Breast epithelium (tissue), 4 donors: ENCODE data around the gene CDH3. TPM values are rescaled to one million over a fixed set of nuclear protein-coding genes. Genes with fewer than 3 reads are reported as not detected.

Experiments
- DNase-seq, 2 donors: peaks; one replicate each; pipeline ENCODE4 v3.0.0-alpha.2; 2019; ENCODE audit warnings: low spot score in 2 of 2
- H3K27ac ChIP-seq, 2 donors: fragments of 200-600 bp; sonication (generic) in 1 of 2; one replicate each; pipeline ENCODE4 v1.5.1; 2016 to 2019; ENCODE audit warnings: mild to moderate bottlenecking in 1 of 2
- H3K27me3 ChIP-seq, 2 donors: fragments of 200-600 bp; sonication (generic) in 1 of 2; one replicate each; pipeline versions ENCODE4 v1.5.1 to v1.6.0; 2017 to 2019; ENCODE audit warnings: control low read depth in 1 of 2, mild to moderate bottlenecking in 1 of 2
- H3K36me3 ChIP-seq: fragments of 200-600 bp; one replicate; pipeline ENCODE4 v1.5.1; 2019
- H3K4me1 ChIP-seq, 2 donors: fragments of 200-600 bp; sonication (generic); one replicate each; pipeline ENCODE4 v1.5.1; 2016 to 2019; ENCODE audit warnings: control low read depth in 1 of 2
- H3K4me3 ChIP-seq, 3 donors: fragments of 200-600 bp; sonication (generic); 1 replicate in 2 of 3; 2 replicates in 1 of 3; pipeline ENCODE4 v1.5.1; 2016 to 2019; ENCODE audit warnings: mild to moderate bottlenecking in 3 of 3, moderate library complexity in 2 of 3
- H3K9me3 ChIP-seq, 2 donors: fragments of 200-600 bp; sonication (generic) in 1 of 2; one replicate each; pipeline ENCODE4 v1.5.1; 2016 to 2019; ENCODE audit warnings: control low read depth in 1 of 2
- POLR2A ChIP-seq: fragments of 450-650 bp; IDR thresholded peaks from one replicate; pipeline ENCODE4 v1.6.1; 2016; ENCODE audit warnings: antibody characterized with exemption, mild to moderate bottlenecking, moderate library complexity
- POLR2AphosphoS5 ChIP-seq, 3 donors: sonication (generic); formaldehyde crosslinking; IDR thresholded peaks; one replicate each; pipeline ENCODE4 v1.6.1; 2017; ENCODE audit warnings: antibody characterized with exemption in 3 of 3
- intact Hi-C: fragments of 100-400 bp; cut with DNase I; formaldehyde crosslinking; loops from one replicate; pipeline ENCODE4 v1.15.1; 2023; ENCODE audit warnings: low total_unique reads
- total RNA-seq, 3 donors: library from RNA; depleted of rRNA; stranded (reverse); fragments of >200 nt; gene quantifications; one replicate each; pipeline ENCODE4 v1.1.0, GENCODE V29; 2016
- TF ChIP-seq, protein P1 (sequence below), 3 donors: fragments of 450-650 bp; IDR thresholded peaks; one replicate each; pipeline ENCODE4 v1.5.1; 2016 to 2017; ENCODE audit warnings: antibody characterized with exemption in 3 of 3, mild to moderate bottlenecking in 3 of 3, moderate library complexity in 3 of 3

CDH3 gene
- total RNA-seq, 3 donors from 2014 or later: 0.32 to 62.6 (median 39.0) TPM

DNA sequence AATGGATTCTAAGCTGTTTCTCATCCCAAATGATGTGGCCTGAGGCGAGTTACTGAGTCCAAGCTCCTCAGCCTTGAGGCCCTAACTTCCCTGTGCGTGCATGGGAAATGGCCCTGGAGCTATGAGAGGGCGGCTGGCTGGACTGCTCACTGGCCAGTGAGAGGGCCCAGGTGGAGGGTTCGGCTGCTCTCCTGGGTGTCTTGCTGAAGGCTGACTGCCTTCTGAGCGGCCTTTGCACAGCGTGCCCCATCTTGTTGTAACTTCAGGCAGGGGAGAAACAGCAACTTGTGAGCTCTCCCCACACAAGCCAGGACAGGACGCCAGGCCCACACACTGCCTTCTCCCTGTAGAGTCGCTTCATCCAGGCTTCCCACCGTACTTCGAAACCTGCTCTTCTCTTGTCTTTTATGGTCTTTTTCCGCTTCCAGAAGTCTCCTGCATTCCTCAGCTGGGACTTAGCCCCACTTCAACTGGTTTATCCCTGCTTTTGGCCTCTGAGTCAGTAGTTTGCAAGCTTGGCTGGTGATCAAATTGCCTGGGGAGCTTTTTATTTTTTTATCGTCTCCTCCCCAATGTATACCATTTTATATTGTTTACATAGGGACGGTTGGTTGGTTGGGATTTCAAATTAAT lies 13.3 kb downstream of the CDH3 start:
- Histone ChIP-seq H3K4me1 (no peaks in the 10 kb centered on the region), H3K36me3 (no peaks in the 10 kb centered on the region), H3K27me3 (no peaks in the 10 kb centered on the region), H3K4me3 (peak overlapping the region in 1 of 3 donors; percentile 2), H3K9me3 (no peaks in the 10 kb centered on the region), H3K27ac (peak overlapping the region; percentile 52 to 68)
- TF ChIP-seq POLR2AphosphoS5 (IDR thresholded peaks at IDR 0.05) (peak in 1 of 3 donors; percentile 31), POLR2A (no peak)
- TF ChIP-seq, protein P1, sequence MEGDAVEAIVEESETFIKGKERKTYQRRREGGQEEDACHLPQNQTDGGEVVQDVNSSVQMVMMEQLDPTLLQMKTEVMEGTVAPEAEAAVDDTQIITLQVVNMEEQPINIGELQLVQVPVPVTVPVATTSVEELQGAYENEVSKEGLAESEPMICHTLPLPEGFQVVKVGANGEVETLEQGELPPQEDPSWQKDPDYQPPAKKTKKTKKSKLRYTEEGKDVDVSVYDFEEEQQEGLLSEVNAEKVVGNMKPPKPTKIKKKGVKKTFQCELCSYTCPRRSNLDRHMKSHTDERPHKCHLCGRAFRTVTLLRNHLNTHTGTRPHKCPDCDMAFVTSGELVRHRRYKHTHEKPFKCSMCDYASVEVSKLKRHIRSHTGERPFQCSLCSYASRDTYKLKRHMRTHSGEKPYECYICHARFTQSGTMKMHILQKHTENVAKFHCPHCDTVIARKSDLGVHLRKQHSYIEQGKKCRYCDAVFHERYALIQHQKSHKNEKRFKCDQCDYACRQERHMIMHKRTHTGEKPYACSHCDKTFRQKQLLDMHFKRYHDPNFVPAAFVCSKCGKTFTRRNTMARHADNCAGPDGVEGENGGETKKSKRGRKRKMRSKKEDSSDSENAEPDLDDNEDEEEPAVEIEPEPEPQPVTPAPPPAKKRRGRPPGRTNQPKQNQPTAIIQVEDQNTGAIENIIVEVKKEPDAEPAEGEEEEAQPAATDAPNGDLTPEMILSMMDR (IDR thresholded peaks at IDR 0.05): no peak
- intact Hi-C loops: no loop called here
- DNase-seq: peak in 1 of 2 donors; percentile 84

DNA sequence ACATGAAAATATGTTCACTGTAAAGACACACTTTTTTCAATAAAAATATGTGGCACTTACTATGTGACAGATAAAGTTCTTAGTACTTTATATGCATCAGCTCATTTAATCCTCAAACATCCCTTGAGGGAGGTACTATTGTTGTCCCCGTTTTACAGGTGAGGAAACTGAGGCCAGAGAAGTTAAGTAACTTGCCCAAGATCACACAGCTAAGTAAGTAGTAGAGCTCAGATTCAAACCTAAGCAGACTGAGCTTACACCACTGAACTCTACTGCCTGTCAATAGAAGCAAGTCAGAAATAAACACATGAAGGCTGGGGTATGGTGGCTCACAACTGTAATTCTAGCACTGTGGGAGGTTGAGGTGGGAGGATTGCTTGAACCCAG lies 13.9 kb downstream of the CDH3 start:
- DNase-seq: no peak
- TF ChIP-seq POLR2AphosphoS5 (IDR thresholded peaks at IDR 0.05): no peak
- TF ChIP-seq, protein P1 (IDR thresholded peaks at IDR 0.05): no peak
- no peak for TF ChIP-seq POLR2A
- no peaks in the 10 kb centered on the region for H3K9me3 ChIP-seq
- H3K36me3 ChIP-seq: no peaks in the 10 kb centered on the region
- intact Hi-C loops: no loop called here
- no peaks in the 10 kb centered on the region for H3K4me1 ChIP-seq
- H3K27ac ChIP-seq: peak overlapping the region; percentile 68 to 69
- no peaks in the 10 kb centered on the region for H3K27me3 ChIP-seq
- no peak overlapping the region for H3K4me3 ChIP-seq

DNA sequence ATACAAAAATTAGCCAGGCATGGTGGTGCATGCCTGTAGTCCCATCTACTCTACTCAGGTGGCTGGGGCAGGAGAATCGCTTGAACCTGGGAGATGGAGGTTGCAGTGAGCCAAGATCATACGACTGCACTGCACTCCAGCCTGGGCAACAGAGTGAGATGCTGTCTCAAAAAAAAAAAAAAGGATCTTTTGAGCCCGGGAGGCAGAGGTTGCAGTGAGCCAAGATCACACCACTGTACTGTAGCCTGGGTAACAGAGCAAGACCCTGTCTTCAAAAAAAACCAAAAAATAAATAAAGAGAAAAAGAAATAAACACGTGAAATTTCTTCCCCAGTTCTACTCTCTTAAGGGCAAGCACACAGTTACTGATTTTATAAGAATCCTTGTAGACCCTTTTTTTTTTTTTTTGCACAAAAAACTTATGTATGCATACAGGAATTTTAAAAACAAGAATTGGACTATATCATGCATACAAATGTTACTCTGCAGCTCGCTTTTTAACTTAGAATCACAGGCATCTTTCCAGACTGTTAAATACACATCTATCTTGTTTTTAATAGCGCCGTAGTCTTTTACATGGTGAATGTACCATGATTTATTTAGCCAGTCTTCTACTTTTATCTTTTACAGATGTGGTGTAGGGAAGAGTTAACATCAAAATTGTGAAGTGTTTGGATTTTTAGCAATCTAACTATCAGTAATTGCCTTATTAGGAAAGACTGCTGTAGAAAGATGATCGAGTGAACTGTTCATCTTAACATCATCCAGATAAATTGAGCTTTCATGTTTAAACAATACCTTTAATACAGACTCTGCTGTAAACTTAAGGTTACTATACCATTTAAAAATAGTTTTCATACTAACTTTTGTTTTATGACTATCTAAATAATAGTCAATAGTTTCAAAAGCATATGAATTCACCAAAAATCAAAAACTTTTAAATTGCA lies 14.6 kb downstream of the CDH3 start:
- Histone ChIP-seq H3K4me3 (no peak overlapping the region), H3K36me3 (no peaks in the 10 kb centered on the region), H3K27ac (peak overlapping the region; percentile 68 to 69), H3K4me1 (no peaks in the 10 kb centered on the region), H3K9me3 (no peaks in the 10 kb centered on the region), H3K27me3 (no peaks in the 10 kb centered on the region)
- no peak for DNase-seq
- TF ChIP-seq POLR2AphosphoS5 (IDR thresholded peaks at IDR 0.05): no peak
- no peak for TF ChIP-seq POLR2A
- TF ChIP-seq, protein P1 (IDR thresholded peaks at IDR 0.05): no peak
- intact Hi-C loops: no loop called here

DNA sequence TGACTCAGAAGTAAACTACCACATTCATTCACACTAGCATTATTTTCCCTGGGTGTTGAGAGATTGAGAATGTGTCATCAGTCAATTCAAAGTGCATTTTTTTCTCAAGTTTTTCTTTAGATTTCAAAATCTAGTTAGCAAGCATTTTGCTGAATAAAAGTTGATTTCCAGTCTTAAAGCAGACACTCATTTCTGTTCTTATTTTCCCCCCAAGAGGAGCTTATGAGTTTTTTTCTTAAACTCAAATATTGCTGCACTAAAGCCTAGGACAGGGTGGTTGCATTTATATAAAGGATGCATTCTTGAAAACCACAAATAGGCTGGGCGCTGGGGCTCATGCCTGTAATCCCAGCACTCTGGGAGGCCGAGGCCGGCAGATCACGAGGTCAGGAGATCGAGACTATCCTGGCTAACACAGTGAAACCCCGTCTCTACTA lies 15.3 kb downstream of the CDH3 start:
- no peak for DNase-seq
- Histone ChIP-seq H3K36me3 (no peaks in the 10 kb centered on the region), H3K9me3 (no peaks in the 10 kb centered on the region), H3K4me3 (no peak overlapping the region), H3K27ac (no peak overlapping the region), H3K4me1 (no peaks in the 10 kb centered on the region), H3K27me3 (no peaks in the 10 kb centered on the region)
- TF ChIP-seq POLR2A (no peak), POLR2AphosphoS5 (IDR thresholded peaks at IDR 0.05) (no peak)
- TF ChIP-seq, protein P1 (IDR thresholded peaks at IDR 0.05): no peak
- intact Hi-C loops: no loop called here

DNA sequence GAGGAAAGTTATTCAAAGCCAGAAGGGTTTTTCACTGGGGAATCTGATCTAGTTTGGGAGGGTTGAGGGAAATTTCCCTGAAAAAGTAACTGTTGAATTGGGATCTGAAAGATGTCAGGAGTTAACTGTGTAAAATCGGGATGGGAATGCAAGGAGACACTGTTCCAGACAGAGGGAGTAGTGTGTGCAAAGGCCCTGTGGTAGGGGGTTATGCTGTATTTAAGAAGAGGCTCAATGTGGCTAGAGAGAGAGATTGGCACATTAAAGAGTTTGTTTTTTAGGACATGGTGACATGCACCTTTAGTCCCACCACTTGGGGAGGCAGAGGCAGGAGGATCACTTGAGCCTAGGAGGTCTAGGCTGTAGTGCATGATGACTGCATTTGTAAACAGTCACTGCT lies 16.9 kb downstream of the CDH3 start:
- Histone ChIP-seq H3K4me1 (no peaks in the 10 kb centered on the region), H3K27me3 (no peaks in the 10 kb centered on the region), H3K36me3 (no peaks in the 10 kb centered on the region), H3K9me3 (no peaks in the 10 kb centered on the region), H3K4me3 (no peak overlapping the region), H3K27ac (no peak overlapping the region)
- DNase-seq: no peak
- TF ChIP-seq, protein P1 (IDR thresholded peaks at IDR 0.05): no peak
- TF ChIP-seq POLR2AphosphoS5 (IDR thresholded peaks at IDR 0.05) (no peak), POLR2A (no peak)
- intact Hi-C loops: no loop called here
